D341Med (cell line): Measurements from ENCODE around the gene ZRANB2.

ENCODE experiments used
- DNase-seq: peaks from one replicate; pipeline ENCODE4 v3.0.0; 2012; ENCODE audit warnings: low spot score

The ZRANB2 gene

DNA sequence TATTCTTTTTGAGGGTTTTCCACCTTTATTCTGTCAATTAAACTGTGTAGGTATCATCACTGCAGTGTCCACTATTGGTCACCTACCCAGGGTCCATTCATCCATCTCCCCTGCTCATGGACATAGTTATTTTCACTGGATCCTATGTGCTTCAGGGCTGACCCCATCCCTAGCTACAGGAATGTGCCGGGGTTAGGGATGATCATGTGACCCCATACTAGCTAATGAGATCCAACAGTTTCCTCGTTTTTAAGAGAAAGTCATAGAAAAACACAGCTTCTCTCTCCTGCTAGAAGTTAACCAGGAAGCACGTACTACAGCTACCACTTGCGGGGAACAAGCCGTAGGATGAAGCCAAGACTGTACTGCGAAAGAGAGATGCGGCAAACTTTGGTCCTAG is 52.8 kb downstream of the ZRANB2 start:
- DNase-seq = no peak

GRCh38 chr1:71026093-71026492 is 54.7 kb downstream of the ZRANB2 start:
- DNase-seq = no peak

GRCh38 chr1:71023515-71023914 is 57.3 kb downstream of the ZRANB2 start:
- no peak for DNase-seq

- no peak for DNase-seq
These were observed 61.4 kb downstream of the ZRANB2 start for GRCh38 chr1:71019233-71019969.

DNA sequence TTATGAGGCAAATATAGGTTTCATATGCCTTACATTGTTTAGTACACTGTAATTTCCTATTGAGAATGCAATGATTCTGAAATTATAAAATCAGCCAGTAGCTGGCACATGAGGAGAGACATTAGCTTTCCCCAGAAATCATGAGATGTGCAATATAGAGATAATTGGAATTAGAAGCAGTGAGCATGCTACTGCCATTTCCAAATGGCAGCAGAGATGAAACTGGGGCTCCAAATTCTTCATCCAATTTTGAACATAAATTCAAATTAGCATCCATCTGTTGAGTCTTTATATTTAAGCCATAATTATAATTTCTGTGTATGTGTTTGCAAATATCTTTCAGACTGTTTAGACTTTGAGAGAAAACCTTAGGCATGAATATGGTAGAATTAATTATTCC is 62.0 kb downstream of the ZRANB2 start:
- no peak for DNase-seq

DNA sequence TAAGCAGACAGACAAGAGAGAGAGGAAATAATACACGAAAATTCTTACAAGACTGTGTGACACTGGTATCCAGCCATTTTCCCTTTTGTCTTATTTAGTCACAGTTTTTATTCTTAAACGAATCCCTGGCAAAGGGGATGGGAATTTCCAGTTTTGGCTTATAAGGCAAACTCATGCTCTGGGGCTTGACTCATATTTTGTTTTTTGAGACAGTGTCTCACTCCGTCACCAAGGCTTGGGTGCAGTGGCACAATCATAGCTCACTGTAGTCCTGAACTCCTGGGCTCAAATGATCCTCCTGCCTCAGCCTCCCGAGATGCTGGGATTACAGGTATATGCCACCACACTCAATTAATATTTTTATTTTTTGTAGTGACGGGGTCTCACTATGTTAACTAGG is 65.1 kb downstream of the ZRANB2 start:
- no peak for DNase-seq

DNA sequence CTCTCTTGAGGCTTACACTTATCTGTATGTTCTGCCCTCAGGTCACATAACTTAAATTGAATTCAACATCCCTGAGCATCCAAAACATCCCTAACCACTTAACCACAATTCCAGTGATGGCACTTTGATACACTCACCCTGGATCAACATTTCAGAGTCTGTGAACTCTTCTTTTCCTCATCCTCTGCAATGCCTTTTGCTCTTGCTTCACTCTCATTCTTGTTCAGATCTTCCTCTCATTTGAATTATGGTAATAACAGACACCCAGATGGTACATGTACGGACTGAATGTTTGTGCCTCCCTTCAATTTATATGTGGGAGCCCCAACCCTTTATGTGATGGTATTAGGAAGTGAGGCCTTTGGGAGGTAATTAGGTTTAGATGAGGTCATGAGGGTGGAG is 66.7 kb downstream of the ZRANB2 start:
- DNase-seq = no peak
